Measurements from ENCODE around the gene MYL3.

- TF ChIP-seq CTCF (conservative IDR thresholded peaks at IDR 0.05), result no peak
- TF ChIP-seq EZH2 (IDR thresholded peaks at IDR 0.05; ENCODE audit: low read depth), result no peak
These were observed 10.3 kb downstream of the MYL3 start for GRCh38 chr3:46852839-46853355.
